Measurements from ENCODE around the gene TEX2. TPM values are rescaled to one million over a fixed set of nuclear protein-coding genes. Genes with fewer than 3 reads are reported as not detected.

TEX2 gene
- total and polyA plus RNA-seq, 2 donors from 2014 or later, result 14.0 to 39.1 TPM

DNA sequence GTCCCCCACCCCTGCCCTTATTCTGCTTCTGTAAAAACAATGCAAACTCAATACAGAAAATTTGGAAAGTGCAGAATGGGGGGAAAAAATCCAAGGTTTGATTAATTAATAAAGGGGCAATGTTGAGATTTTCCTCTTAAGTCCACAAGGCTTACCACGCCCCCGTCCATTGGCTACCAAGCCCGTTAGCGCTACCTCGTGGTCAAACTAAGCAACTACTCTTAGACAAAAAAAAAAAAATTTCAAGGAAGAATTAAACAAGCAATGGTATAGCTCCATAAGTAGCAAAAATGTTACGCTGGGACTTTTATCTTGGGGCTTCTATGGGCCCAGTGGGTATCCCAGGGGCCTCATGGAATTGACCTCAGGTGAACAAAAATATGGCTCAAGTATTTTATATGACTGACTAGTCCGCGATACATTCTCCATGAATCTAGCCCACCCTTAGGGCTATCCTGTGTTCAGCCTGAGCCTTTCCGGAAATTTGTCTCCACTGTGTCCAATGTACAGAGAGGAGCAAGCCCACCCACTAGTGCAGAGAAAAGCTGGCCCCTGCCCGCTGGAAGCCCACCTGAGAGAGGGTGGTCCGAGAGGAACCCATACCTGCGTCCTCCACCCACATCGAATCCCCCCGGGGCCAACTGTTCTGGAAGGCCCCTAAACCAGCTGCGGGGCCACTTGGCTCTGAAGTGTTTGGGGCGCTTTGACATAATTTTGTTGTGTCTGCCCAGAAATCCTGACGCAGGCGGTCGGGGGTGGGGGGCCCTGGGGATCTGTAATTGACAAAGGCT, 19.1 kb upstream of the TEX2 start:
- no peak overlapping the region for H3K27ac ChIP-seq (ENCODE audit: low read depth in 2 of 2, low read length in 2 of 2)
- no peak overlapping the region for H3K9ac ChIP-seq (ENCODE audit: low read length in 3 of 3)
- intact Hi-C loops (cut with DNase I), result no loop called here
- no peaks in the 10 kb centered on the region for H3K27me3 ChIP-seq (ENCODE audit: control insufficient read depth, insufficient read depth, low read length)
- H3K4me1 ChIP-seq (ENCODE audit: control insufficient read depth in 2 of 3, insufficient read depth in 2 of 3, low read depth in 1 of 3, low read length in 3 of 3), result peaks cover 0 to 2% (median 0%) of the 10 kb centered on the region in 3 donors
- DNase-seq (peak in 3 of 5 donors; percentile 61 to 91 (median 84)), FAIRE-seq (peak; percentile 47)
- H3K36me3 ChIP-seq (ENCODE audit: control insufficient read depth in 2 of 3, insufficient read depth in 3 of 3, low read length in 3 of 3), result no peaks in the 10 kb centered on the region
- no peak overlapping the region for H3K4me3 ChIP-seq (ENCODE audit: low read length in 3 of 3)
- TF ChIP-seq, protein P1, sequence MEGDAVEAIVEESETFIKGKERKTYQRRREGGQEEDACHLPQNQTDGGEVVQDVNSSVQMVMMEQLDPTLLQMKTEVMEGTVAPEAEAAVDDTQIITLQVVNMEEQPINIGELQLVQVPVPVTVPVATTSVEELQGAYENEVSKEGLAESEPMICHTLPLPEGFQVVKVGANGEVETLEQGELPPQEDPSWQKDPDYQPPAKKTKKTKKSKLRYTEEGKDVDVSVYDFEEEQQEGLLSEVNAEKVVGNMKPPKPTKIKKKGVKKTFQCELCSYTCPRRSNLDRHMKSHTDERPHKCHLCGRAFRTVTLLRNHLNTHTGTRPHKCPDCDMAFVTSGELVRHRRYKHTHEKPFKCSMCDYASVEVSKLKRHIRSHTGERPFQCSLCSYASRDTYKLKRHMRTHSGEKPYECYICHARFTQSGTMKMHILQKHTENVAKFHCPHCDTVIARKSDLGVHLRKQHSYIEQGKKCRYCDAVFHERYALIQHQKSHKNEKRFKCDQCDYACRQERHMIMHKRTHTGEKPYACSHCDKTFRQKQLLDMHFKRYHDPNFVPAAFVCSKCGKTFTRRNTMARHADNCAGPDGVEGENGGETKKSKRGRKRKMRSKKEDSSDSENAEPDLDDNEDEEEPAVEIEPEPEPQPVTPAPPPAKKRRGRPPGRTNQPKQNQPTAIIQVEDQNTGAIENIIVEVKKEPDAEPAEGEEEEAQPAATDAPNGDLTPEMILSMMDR (IDR thresholded peaks at IDR 0.05; ENCODE audit: borderline replicate concordance, extremely low read depth, insufficient read depth), result peak; percentile 68
- no peaks in the 10 kb centered on the region for H3K9me3 ChIP-seq (ENCODE audit: control insufficient read depth in 2 of 3, insufficient read depth in 1 of 3, low read length in 3 of 3)

DNA sequence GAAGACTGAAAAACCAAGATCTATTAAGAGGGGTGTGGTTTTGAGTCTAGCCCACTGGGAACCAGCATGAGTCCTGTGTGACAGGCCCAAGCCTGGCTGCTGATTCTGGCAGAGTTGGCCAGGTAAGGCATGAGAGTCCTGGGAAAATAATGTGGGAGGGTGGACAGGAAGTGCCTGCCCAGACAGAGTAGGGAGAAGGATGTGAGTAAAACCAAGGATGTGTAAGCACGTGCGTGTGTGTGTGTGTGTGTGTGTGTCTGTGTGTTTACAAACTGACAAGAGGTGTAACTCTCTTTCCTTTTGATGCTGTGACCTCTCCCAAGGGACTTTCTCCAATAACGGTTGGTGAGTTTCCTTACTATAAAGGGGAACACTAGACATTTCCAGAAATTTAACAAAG, 15.6 kb upstream of the TEX2 start:
- TF ChIP-seq, protein P1 (IDR thresholded peaks at IDR 0.05; ENCODE audit: borderline replicate concordance, extremely low read depth, insufficient read depth), result no peak
- intact Hi-C loops (cut with DNase I), result loop anchor here (10.0 kb wide), 1 partner anchor 124 kb away; no protein-coding TSS in a partner anchor
- FAIRE-seq (no peak), DNase-seq (no peak)
- Histone ChIP-seq H3K9me3 (ENCODE audit: control insufficient read depth in 2 of 3, insufficient read depth in 1 of 3, low read length in 3 of 3) (no peaks in the 10 kb centered on the region), H3K27ac (ENCODE audit: low read depth in 2 of 2, low read length in 2 of 2) (no peak overlapping the region), H3K27me3 (ENCODE audit: control insufficient read depth, insufficient read depth, low read length) (no peaks in the 10 kb centered on the region), H3K4me1 (ENCODE audit: control insufficient read depth in 2 of 3, insufficient read depth in 2 of 3, low read depth in 1 of 3, low read length in 3 of 3) (peaks cover 0 to 2% (median 0%) of the 10 kb centered on the region in 3 donors), H3K4me3 (ENCODE audit: low read length in 3 of 3) (no peak overlapping the region), H3K9ac (ENCODE audit: low read length in 3 of 3) (no peak overlapping the region), H3K36me3 (ENCODE audit: control insufficient read depth in 2 of 3, insufficient read depth in 3 of 3, low read length in 3 of 3) (no peaks in the 10 kb centered on the region)

DNA sequence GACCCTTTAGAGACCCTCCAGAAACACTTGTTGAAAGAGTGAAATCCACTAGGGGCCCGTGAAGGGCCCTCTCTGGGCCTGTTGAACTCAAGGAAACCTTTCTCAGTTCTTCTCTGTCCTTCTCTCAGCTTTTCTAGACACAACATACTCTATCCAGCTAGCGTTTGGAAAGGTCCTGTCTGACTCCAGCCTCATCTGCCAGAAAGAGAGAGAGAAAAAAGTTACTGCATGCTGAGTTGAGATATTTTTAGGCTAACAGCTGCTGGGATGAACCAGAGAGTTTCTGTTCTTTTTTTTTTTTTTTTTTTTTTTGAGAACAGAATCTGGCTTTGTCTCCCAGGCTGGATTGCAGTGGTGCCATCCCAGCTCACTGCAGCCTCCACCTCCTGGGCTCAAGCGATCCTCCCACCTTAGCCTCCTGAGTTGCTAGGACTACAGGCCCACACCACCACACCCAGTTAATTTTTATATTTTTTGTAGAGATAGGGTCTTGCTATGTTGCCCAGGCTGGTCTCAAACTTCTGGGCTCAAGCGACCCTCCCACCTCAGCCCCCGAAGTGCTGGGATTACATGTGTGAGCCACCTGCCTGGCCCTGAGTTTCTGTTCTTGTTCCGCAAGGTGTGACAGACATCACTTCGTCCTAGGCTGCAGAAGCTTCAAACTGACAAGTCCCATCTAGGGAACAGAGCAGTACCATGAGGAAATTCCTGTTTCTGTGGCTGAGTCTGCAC, 14.9 kb upstream of the TEX2 start:
- intact Hi-C loops (cut with DNase I), result loop anchor here (10.0 kb wide), 1 partner anchor 123 kb away; no protein-coding TSS in a partner anchor
- H3K36me3 ChIP-seq (ENCODE audit: control insufficient read depth in 2 of 3, insufficient read depth in 3 of 3, low read length in 3 of 3), result no peaks in the 10 kb centered on the region
- no peaks in the 10 kb centered on the region for H3K9me3 ChIP-seq (ENCODE audit: control insufficient read depth in 2 of 3, insufficient read depth in 1 of 3, low read length in 3 of 3)
- TF ChIP-seq, protein P1 (IDR thresholded peaks at IDR 0.05; ENCODE audit: borderline replicate concordance, extremely low read depth, insufficient read depth), result no peak
- H3K27me3 ChIP-seq (ENCODE audit: control insufficient read depth, insufficient read depth, low read length), result no peaks in the 10 kb centered on the region
- DNase-seq, result peak in 1 of 5 donors; percentile 51
- H3K4me1 ChIP-seq (ENCODE audit: control insufficient read depth in 2 of 3, insufficient read depth in 2 of 3, low read depth in 1 of 3, low read length in 3 of 3), result peaks cover 0 to 2% (median 0%) of the 10 kb centered on the region in 3 donors
- H3K4me3 ChIP-seq (ENCODE audit: low read length in 3 of 3), result no peak overlapping the region
- no peak for FAIRE-seq
- peak overlapping the region in 1 of 2 donors; percentile 41 for H3K27ac ChIP-seq (ENCODE audit: low read depth in 2 of 2, low read length in 2 of 2)
- H3K9ac ChIP-seq (ENCODE audit: low read length in 3 of 3), result no peak overlapping the region
